ENCODE data around the gene CGRRF1.

GRCh38 chr14:54529811-54530210, 20.1 kb downstream of the CGRRF1 start:
- TF ChIP-seq EZH2phosphoT487 (IDR thresholded peaks at IDR 0.05; ENCODE audit: low read depth) = no peak
- TF ChIP-seq, protein P1, sequence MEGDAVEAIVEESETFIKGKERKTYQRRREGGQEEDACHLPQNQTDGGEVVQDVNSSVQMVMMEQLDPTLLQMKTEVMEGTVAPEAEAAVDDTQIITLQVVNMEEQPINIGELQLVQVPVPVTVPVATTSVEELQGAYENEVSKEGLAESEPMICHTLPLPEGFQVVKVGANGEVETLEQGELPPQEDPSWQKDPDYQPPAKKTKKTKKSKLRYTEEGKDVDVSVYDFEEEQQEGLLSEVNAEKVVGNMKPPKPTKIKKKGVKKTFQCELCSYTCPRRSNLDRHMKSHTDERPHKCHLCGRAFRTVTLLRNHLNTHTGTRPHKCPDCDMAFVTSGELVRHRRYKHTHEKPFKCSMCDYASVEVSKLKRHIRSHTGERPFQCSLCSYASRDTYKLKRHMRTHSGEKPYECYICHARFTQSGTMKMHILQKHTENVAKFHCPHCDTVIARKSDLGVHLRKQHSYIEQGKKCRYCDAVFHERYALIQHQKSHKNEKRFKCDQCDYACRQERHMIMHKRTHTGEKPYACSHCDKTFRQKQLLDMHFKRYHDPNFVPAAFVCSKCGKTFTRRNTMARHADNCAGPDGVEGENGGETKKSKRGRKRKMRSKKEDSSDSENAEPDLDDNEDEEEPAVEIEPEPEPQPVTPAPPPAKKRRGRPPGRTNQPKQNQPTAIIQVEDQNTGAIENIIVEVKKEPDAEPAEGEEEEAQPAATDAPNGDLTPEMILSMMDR (IDR thresholded peaks at IDR 0.05; ENCODE audit: low read depth, low read length) = no peak

All from OCI-LY3 (cell line).